DMS53 (cell line): ENCODE data around the gene RNF11.
A peak's percentile ranks its signal among the peaks of the same experiment; 100 is the strongest.

Experiments
- DNase-seq: peaks from one replicate; lab custom pipeline; 2025; lab: John Stamatoyannopoulos, UW

The RNF11 gene

DNA sequence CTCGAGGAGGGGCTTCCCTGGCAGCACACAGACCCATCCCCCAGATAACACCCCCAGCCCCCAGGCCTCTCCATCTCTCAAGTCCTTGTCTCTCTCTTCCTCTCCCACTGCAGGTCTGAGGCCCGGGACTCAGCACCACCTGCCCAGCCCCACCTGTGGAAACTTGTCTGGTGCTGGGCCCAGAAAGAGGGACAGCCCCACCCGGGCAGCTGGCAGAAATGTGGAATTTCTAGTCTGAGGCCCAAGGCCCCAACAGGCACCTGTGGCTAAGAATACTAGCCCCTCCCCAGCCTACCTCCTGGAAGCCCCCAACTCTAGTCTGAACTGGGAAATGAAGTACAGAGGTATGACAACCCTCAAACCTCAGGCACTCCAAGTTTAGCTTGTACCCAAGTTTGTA lies 78.9 kb downstream of the RNF11 start:
- peak; percentile 62 for DNase-seq

DNA sequence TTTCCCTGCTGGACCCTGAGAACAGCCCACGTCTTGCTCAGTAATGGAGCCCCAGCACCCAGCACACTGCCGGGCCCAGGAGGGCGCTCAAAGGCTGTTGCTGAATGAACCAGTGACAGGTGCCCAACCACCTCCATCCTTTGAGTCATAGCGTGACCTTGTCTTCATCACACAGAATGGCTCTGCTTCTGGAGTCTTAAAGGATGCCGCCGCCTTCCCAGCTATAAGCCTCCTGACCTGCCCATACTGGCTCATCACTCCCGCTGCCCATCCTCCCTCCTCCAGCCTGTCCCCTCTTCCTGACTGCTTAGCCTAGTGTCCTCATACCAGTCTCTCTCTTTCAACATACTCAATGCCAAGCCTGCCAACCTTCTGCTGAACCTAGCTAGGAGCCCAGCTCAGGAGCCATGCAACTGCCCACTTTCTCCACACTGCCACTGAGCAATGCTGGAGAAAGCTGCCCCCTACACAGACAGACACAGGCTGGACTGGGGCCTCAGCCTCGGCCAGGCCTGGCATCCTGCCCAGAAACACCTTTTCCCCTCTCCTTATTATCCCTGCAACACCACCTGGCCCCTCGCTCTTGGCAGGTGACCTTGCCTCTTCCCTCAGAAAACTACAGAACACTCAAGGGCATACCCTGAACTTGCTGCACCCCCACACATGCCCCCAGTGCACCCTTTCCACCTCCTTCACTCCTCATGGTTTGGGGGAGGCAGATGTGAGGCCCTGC lies 80.2 kb downstream of the RNF11 start:
- DNase-seq: peak; percentile 97

DNA sequence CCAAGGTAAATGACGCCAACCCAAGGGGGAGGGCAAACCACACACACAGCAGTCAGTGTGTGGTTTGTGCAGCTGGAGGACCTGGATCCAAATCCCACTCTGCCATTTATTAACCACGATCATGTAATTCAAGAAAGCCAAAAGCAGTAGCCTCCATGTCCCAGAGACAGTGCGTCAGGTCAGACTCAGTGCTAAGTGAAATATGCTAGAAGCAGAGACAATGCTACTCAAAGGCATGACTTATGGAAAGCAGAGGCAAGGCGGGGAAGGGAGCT lies 80.7 kb downstream of the RNF11 start:
- DNase-seq: peak; percentile 97

DNA sequence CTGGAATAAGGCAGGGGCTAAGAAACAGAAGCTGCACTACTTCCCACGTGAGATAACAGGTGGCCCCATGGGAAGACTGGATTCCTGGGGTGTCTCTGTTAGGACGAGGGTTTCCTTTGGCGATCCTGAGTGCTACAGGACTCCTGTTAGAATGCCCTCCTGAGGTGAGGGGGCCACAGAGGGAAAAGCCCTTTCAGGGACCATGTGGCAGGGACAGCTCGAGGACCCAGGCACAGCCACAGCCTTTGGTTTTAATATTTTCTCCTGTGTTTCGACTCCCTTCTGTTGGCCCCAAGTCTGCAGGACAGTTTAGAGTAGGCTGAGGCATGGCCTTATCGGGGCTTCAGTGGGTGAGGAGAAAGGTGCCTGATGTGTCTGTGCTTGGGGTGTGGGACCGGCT lies 81.7 kb downstream of the RNF11 start:
- no peak for DNase-seq

DNA sequence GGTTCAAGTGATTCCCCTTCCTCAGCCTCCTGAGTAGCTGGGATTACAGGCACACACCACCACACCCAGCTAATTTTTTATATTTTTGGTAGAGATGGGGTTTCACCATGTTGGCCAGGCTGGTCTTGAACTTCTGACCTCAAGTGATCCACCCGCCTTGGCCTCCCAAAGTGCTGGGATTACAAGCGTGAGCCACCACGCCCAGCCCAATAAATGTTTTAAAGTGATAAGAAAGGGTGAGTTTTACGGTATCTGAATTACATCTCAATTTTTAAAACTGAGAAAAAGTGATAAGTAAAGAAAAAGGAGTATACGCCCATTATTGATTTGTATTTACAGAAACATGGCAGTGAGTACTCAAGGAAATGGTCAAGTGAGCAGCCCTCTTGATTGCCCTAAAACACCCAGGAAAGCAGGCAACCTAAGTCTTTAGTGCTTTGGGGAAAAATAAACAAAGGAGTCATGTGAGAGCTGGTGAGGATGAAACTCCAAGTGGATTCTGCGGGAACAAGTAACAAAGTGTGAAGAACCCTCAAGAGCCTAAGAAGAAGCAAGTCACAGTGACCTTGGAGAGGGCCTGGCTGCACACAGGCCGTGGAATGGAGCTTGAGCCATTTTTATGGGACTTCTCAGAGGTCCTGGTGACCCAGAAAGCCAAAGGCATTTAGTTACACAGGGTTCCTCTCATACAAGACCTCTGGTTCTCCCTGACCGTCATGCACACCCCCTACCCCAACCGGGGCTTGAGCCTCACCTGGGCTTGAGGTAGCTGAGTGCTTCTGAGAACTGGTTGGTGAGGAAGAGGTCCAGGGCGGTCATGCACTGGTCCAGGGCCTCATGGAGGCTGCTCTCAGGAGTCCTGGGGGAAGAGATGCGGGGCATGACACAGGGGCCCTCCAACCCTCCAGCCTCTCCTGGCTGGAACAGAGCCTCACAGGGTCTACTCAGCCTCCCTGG lies 85.2 kb downstream of the RNF11 start:
- peak; percentile 48 for DNase-seq

DNA sequence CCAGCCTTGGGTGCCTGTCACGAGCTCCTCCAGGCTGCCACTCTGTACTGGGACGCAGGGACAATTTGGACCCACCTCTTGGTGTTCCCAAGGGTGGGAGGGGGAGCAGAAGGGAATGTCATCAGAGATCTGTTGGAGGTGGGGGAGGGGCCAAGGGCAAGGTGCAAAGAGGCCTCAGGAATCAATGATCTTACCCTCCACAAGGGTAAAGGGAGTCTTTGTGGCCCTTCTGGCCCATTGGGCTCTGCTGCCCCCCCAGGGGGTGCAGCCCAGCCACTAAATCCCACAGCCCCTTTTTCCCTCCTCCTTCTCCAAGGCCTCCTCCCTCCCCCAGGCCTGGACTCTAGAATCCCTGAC lies 85.8 kb downstream of the RNF11 start:
- DNase-seq: no peak

DNA sequence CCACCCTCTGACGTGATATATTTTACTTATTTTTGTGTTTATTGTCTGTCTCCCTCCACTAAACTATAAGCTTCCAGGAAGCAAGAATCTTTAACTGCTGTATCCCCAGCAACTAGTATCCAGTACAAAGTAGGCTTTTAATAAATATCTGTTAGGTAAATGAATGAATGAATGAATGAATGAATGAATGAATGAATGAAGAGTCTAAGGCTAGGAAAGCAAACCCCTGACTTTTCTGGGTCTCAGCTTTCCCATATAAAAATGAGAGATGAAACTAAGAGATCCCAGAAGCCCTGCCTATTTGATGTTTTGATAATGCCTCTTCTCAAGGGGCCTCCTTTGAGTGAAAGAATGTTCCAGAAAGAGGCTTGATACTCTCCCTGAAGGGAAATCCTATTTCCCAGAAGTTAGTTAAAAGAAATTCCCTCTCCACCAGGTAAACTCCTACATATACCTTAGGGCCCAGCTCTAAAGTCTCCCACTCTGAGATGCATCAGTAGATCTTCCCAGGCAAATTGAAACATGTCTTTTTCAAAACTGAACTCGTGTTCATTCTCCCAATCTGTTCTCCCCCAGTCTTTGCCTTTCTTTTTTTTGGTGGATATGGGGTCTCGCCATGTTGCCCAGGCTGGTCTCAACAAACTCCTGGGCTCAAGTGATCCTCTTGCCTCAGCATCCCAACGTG lies 86.5 kb downstream of the RNF11 start:
- DNase-seq: no peak
